ENCODE results near the gene S1PR3.

- TF ChIP-seq POLR2A (IDR thresholded peaks at IDR 0.05; ENCODE audit: low read depth, low read length) (no peak), POLR2AphosphoS5 (IDR thresholded peaks at IDR 0.05; ENCODE audit: low read depth, low read length) (no peak), SPI1 (IDR thresholded peaks at IDR 0.05; ENCODE audit: low read depth, low read length) (no peak), TAF1 (IDR thresholded peaks at IDR 0.05; ENCODE audit: low read depth, low read length) (no peak), PAX5 (IDR thresholded peaks at IDR 0.05; ENCODE audit: insufficient read depth, low read length, severe bottlenecking) (no peak), POU2F2 (IDR thresholded peaks at IDR 0.05; ENCODE audit: low read depth, low read length) (no peak)
These were observed 12.2 kb upstream of the S1PR3 start for GRCh38 chr9:88979021-88979420.
